Upper lobe of left lung (tissue), 6 donors: Measurements from ENCODE around the gene NECAB3. TPM values are rescaled to one million over a fixed set of nuclear protein-coding genes. Genes with fewer than 3 reads are reported as not detected.

ENCODE experiments used
- ATAC-seq, 2 donors: fragments of 200-7000 bp; cut with Tn5 transposase; one replicate each; pipeline ENCODE4 v1.9.1; 2022; ENCODE audit warnings: mild to moderate bottlenecking in 2 of 2, moderate library complexity in 2 of 2; ENCODE audit not compliant: low FRiP score in 2 of 2
- DNase-seq, 2 donors: peaks; one replicate each; pipeline ENCODE4 v3.0.0-alpha.2; 2019 to 2020
- H3K27ac ChIP-seq, 4 donors: fragments of 200-600 bp; sonication (generic); one replicate each; pipeline ENCODE4 v1.5.1; 2016 to 2019
- H3K27me3 ChIP-seq, 4 donors: fragments of 200-600 bp; sonication (generic); one replicate each; pipeline ENCODE4 v1.5.1; 2017 to 2019
- H3K36me3 ChIP-seq, 4 donors: fragments of 200-600 bp; sonication (generic); one replicate each; pipeline ENCODE4 v1.5.1; 2016 to 2019
- H3K4me1 ChIP-seq, 4 donors: fragments of 200-600 bp; sonication (generic); one replicate each; pipeline ENCODE4 v1.5.1; 2018 to 2019
- H3K4me3 ChIP-seq, 4 donors: fragments of 200-600 bp; sonication (generic); one replicate each; pipeline ENCODE4 v1.5.1; 2017 to 2019; ENCODE audit warnings: mild to moderate bottlenecking in 2 of 4, moderate library complexity in 1 of 4
- H3K9me3 ChIP-seq, 4 donors: fragments of 200-600 bp; sonication (generic); one replicate each; pipeline ENCODE4 v1.5.1; 2018 to 2019
- EP300 ChIP-seq, 4 donors: sonication (generic); formaldehyde crosslinking; IDR thresholded peaks; one replicate each; pipeline ENCODE4 v1.5.1; 2017; ENCODE audit warnings: antibody characterized with exemption in 4 of 4, control low read depth in 2 of 4
- POLR2A ChIP-seq, 4 donors: fragments of 450-650 bp; IDR thresholded peaks; one replicate each; pipeline ENCODE4 v1.5.1; 2016 to 2017; ENCODE audit warnings: antibody characterized with exemption in 4 of 4, mild to moderate bottlenecking in 2 of 4
- POLR2AphosphoS5 ChIP-seq, 2 donors: sonication (generic); formaldehyde crosslinking; IDR thresholded peaks; one replicate each; pipeline ENCODE4 v1.5.1; 2017; ENCODE audit warnings: antibody characterized with exemption in 2 of 2
- WGBS, 2 donors: methylation state at CpG; one replicate each; pipeline ENCODE4 v1.1.5; 2017 to 2018; 5-methylcytosine and 5-hydroxymethylcytosine counted together
- total RNA-seq, 6 donors: library from RNA; depleted of rRNA in 4 of 6; stranded (reverse); fragments of >200 nt in 4 of 6; gene quantifications; one replicate each; pipeline versions ENCODE4 v1.1.0 to v1.2.1, GENCODE V29; 2016 to 2021
- TF ChIP-seq, protein P1 (sequence below), 6 experiments: fragments of 450-650 bp in 4 of 6; fragments of 200-600 bp in 2 of 6; sonication (generic) in 2 of 6; IDR thresholded peaks; one replicate each; pipeline ENCODE4 v1.5.1; 2016 to 2019; ENCODE audit warnings: antibody characterized with exemption in 6 of 6
- donor health status: DM: no; HTN: no; CAD: no; lungs with moderate emphysema.
- donor health status: DM: no; HTN: yes; CAD: no; lungs with severe emphysema.

NECAB3 gene
- total RNA-seq, 6 donors from 2014 or later, result 43.4 to 309 (median 90.6) TPM

- no peak for TF ChIP-seq EP300 (IDR thresholded peaks at IDR 0.05)
- TF ChIP-seq POLR2AphosphoS5 (IDR thresholded peaks at IDR 0.05), result no peak
- TF ChIP-seq, protein P1, sequence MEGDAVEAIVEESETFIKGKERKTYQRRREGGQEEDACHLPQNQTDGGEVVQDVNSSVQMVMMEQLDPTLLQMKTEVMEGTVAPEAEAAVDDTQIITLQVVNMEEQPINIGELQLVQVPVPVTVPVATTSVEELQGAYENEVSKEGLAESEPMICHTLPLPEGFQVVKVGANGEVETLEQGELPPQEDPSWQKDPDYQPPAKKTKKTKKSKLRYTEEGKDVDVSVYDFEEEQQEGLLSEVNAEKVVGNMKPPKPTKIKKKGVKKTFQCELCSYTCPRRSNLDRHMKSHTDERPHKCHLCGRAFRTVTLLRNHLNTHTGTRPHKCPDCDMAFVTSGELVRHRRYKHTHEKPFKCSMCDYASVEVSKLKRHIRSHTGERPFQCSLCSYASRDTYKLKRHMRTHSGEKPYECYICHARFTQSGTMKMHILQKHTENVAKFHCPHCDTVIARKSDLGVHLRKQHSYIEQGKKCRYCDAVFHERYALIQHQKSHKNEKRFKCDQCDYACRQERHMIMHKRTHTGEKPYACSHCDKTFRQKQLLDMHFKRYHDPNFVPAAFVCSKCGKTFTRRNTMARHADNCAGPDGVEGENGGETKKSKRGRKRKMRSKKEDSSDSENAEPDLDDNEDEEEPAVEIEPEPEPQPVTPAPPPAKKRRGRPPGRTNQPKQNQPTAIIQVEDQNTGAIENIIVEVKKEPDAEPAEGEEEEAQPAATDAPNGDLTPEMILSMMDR (IDR thresholded peaks at IDR 0.05), result no peak
- TF ChIP-seq POLR2A (IDR thresholded peaks at IDR 0.05), result no peak
- no peak for DNase-seq
- 77 to 83% methylated on average over 2 of the region's 2 CpGs for WGBS, 2 donors
- Histone ChIP-seq H3K9me3 (no peaks in the 10 kb centered on the region), H3K4me1 (peaks cover 9 to 21% (median 10%) of the 10 kb centered on the region in 4 donors), H3K27ac (no peak overlapping the region), H3K36me3 (peaks cover 15 to 32% (median 31%) of the 10 kb centered on the region in 4 donors), H3K27me3 (no peaks in the 10 kb centered on the region), H3K4me3 (no peak overlapping the region)
- no peak for ATAC-seq
Observed at GRCh38 chr20:33716498-33716897, 42.3 kb upstream of the NECAB3 start.

GRCh38 chr20:33713865-33714367 is 39.7 kb upstream of the NECAB3 start:
- Histone ChIP-seq H3K27ac (no peak overlapping the region), H3K4me3 (no peak overlapping the region), H3K4me1 (peaks cover 0 to 21% (median 10%) of the 10 kb centered on the region in 4 donors), H3K9me3 (no peaks in the 10 kb centered on the region), H3K27me3 (no peaks in the 10 kb centered on the region), H3K36me3 (peaks cover 23 to 43% (median 39%) of the 10 kb centered on the region in 4 donors)
- TF ChIP-seq EP300 (IDR thresholded peaks at IDR 0.05) (no peak), POLR2A (IDR thresholded peaks at IDR 0.05) (no peak), POLR2AphosphoS5 (IDR thresholded peaks at IDR 0.05) (no peak)
- TF ChIP-seq, protein P1 (IDR thresholded peaks at IDR 0.05), result no peak
- WGBS, 2 donors, result 93 to 95% methylated on average over 9 to 10 of the region's 10 CpGs
- ATAC-seq (no peak), DNase-seq (no peak)

DNA sequence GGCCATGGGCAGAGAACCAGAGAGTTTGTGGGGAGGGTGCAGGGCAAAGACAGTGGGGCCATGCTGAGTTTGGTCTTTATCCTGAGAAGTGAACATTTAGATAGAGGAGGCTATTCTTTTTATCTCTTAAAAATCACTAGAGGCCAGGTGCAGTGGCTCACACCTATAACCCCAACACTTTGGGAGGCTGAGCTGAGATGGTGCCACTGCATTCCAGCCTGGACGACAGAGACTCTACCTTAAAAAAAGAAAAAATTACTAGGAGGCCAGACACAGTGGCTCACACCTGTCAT is 37.2 kb upstream of the NECAB3 start:
- DNase-seq, result no peak
- no peak overlapping the region for H3K4me3 ChIP-seq
- H3K27me3 ChIP-seq, result no peaks in the 10 kb centered on the region
- H3K9me3 ChIP-seq, result no peaks in the 10 kb centered on the region
- peaks cover 28 to 59% (median 51%) of the 10 kb centered on the region in 4 donors for H3K36me3 ChIP-seq
- H3K4me1 ChIP-seq, result peaks cover 0 to 17% (median 8%) of the 10 kb centered on the region in 4 donors
- no peak overlapping the region for H3K27ac ChIP-seq
- TF ChIP-seq EP300 (IDR thresholded peaks at IDR 0.05), result no peak
- TF ChIP-seq POLR2A (IDR thresholded peaks at IDR 0.05), result no peak
- TF ChIP-seq POLR2AphosphoS5 (IDR thresholded peaks at IDR 0.05), result no peak
- TF ChIP-seq, protein P1 (IDR thresholded peaks at IDR 0.05), result no peak
- no peak for ATAC-seq
- 0 to 67% methylated on average over 1 of the region's 1 CpG for WGBS, 2 donors

- peaks cover 0 to 17% (median 8%) of the 10 kb centered on the region in 4 donors for H3K4me1 ChIP-seq
- TF ChIP-seq POLR2AphosphoS5 (IDR thresholded peaks at IDR 0.05) (no peak), EP300 (IDR thresholded peaks at IDR 0.05) (no peak)
- DNase-seq, result no peak
- H3K36me3 ChIP-seq, result peaks cover 28 to 63% (median 54%) of the 10 kb centered on the region in 4 donors
- peak overlapping the region in 2 of 4 donors; percentile 40 to 46 for H3K27ac ChIP-seq
- H3K9me3 ChIP-seq, result no peaks in the 10 kb centered on the region
- no peak for ATAC-seq
- WGBS, 2 donors, result 63 to 76% methylated on average over 12 to 14 of the region's 14 CpGs
- H3K27me3 ChIP-seq, result no peaks in the 10 kb centered on the region
- H3K4me3 ChIP-seq, result no peak overlapping the region
Observed at GRCh38 chr20:33710681-33711445, 36.6 kb upstream of the NECAB3 start.

DNA sequence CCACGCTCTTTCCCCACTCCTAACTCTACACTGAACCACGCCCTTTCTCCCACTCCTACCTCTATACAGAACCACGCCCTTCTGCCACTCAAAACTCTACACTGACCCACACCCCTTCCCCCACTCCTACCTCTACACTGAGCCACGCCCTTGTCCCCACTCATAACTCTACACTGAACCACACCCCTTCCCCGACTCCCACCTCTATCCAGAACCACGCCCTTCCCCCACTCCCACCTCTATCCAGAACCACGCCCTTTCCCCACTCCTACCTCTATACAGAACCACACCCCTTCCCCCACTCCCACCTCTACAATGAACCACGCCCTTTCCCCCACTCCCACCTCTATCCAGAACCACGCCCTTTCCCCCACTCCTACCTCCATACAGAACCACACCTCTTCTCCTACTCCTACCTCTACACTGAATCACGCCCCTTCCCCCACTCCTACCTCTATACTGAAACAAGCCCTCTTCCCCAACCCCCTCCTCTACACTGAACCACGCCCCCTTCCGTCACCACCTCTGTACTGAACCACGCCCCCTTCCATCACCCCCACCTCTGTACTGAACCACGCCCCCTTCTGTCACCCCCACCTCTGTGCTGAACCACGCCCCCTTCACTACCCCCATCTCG is 35.8 kb upstream of the NECAB3 start:
- no peaks in the 10 kb centered on the region for H3K9me3 ChIP-seq
- no peaks in the 10 kb centered on the region for H3K27me3 ChIP-seq
- peak overlapping the region in 1 of 4 donors; percentile 46 for H3K27ac ChIP-seq
- DNase-seq (peak in 1 of 2 donors; percentile 82), ATAC-seq (peak in 1 of 2 donors; percentile 35)
- H3K4me1 ChIP-seq, result peaks cover 0 to 17% (median 8%) of the 10 kb centered on the region in 4 donors
- TF ChIP-seq EP300 (IDR thresholded peaks at IDR 0.05), result no peak
- no peak for TF ChIP-seq POLR2AphosphoS5 (IDR thresholded peaks at IDR 0.05)
- TF ChIP-seq POLR2A (IDR thresholded peaks at IDR 0.05), result no peak
- TF ChIP-seq, protein P1 (IDR thresholded peaks at IDR 0.05), result no peak
- H3K36me3 ChIP-seq, result peaks cover 28 to 63% (median 53%) of the 10 kb centered on the region in 4 donors
- 72 to 74% methylated on average over 16 of the region's 16 CpGs for WGBS, 2 donors
- H3K4me3 ChIP-seq, result no peak overlapping the region
